IPS DF 4.7 (cell line): Measurements from ENCODE around the gene SLC4A5.

Experiments used
- DNase-seq: peaks from one replicate; pipeline ENCODE4 v3.0.0-alpha.2; 2013; ENCODE audit warnings: low spot score; ENCODE audit errors: extremely low read depth

Gene SLC4A5, protein sequence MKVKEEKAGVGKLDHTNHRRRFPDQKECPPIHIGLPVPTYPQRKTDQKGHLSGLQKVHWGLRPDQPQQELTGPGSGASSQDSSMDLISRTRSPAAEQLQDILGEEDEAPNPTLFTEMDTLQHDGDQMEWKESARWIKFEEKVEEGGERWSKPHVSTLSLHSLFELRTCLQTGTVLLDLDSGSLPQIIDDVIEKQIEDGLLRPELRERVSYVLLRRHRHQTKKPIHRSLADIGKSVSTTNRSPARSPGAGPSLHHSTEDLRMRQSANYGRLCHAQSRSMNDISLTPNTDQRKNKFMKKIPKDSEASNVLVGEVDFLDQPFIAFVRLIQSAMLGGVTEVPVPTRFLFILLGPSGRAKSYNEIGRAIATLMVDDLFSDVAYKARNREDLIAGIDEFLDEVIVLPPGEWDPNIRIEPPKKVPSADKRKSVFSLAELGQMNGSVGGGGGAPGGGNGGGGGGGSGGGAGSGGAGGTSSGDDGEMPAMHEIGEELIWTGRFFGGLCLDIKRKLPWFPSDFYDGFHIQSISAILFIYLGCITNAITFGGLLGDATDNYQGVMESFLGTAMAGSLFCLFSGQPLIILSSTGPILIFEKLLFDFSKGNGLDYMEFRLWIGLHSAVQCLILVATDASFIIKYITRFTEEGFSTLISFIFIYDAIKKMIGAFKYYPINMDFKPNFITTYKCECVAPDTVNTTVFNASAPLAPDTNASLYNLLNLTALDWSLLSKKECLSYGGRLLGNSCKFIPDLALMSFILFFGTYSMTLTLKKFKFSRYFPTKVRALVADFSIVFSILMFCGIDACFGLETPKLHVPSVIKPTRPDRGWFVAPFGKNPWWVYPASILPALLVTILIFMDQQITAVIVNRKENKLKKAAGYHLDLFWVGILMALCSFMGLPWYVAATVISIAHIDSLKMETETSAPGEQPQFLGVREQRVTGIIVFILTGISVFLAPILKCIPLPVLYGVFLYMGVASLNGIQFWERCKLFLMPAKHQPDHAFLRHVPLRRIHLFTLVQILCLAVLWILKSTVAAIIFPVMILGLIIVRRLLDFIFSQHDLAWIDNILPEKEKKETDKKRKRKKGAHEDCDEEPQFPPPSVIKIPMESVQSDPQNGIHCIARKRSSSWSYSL

DNA sequence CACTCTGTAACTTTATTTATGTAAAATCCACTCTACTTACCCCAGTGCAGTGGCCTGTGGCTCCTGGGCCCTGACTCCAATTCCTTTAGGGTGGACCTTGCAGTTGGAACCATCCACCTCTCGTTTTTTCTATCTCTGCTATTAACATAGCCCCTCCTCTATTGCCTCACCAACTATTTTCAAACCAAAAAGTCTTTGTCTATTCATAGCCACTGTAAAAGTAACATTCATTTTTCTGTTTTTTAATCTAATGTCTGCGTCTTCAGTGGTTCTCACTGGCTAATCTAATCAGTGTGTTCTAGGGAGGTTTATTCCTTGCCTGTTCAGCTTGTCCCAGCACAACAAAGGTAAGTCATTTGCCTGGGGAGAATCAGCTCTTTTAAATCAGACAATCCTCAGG lies at the start of gene SLC4A5:
Gene SLC4A5 (minus strand): TSS at position 101 of the 400 bp plus-strand sequence. CDS start 28,393 bp downstream, outside the sequence.
- no peak for DNase-seq

DNA sequence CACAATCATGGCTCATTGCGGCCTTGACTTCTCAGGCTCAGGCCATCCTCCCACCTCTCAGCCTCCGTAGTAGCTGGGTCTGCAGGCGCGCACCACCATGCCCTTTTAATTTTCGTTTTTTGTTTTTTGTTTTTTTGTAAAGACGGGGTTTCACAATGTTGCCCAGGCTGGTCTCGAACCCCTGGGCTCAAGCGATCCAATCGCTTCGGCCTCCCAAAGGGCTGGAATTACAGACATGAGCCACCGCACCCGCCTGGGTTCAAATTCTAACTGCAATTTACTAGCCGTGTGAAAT lies 49.2 kb upstream of the SLC4A5 start:
- DNase-seq, result no peak

DNA sequence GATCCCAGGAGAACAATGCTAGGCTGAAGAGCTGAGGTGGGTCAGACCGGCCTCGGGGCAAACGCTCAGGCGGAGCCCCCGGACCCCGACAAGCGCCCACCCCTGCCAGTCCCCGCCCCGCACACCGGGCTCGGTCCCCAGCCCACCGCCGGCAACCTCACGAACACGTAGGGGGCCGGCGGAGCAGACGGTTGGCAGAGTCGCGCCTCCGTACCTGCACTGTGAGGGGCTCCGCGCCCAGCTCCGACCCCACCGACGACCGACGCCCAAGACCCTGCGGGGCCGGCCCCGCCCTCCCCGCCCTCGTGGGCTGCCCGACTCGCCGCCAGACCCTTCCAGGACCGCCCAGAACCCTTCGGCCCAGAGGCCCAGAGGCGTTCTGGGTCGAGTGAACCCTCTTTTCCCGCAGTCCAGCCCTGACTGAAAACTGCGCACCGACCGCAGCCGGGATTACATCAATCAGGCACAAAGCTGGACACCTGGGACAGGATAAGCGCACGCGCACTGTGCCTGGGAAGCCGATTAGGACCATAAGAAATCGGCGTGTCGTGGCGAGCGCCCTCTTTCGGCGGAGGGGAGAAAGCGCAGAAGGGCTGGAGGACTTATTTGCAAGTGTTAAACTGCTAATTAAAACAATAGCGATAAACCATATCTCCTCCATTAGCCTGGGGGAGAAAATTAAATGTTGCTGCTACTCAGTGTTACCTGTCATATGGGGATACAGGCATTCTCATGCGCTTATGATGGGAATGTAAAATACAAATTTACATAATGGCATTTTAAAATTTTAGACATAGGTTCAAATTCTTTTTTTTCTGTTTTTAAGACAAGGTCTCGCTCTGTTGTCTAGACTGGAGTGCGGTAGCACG lies 48.6 kb upstream of the SLC4A5 start:
- DNase-seq, result no peak

DNA sequence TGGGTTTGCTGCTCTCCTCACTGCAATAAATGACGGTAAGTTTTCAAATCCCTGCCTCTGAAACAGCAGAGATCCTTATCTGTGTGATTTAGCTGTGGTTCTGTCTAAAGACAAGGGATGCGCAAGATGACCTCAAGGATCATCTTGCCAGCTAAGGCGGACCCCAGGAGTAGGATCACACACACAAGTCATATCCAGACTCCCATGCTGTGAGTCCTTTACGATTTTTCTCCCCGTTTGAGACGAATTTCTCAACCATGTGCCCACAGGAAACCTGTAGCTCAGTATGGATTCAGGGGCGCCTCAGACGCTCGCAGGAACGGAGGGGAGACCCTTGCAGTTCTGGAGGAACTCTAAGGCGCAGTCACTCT lies 48.0 kb upstream of the SLC4A5 start:
- DNase-seq, result no peak

DNA sequence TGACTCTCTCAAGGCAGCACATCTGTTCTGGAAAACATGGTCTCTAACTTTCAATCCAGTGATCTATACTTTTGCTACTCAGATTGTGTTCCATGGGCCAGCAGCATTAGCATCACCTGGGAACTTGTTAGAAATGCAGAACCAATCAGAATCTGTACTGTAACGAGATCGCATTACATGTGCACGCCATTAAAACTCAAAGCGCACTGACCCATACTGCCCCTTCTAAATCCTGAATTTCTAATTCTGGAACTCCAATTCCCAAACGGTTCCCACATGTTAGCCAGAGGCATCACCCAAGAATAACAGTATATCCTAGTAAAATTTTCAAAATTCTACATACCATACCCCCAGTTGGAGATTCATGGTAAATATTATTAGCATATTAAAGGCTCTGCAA lies 47.4 kb upstream of the SLC4A5 start:
- no peak for DNase-seq

DNA sequence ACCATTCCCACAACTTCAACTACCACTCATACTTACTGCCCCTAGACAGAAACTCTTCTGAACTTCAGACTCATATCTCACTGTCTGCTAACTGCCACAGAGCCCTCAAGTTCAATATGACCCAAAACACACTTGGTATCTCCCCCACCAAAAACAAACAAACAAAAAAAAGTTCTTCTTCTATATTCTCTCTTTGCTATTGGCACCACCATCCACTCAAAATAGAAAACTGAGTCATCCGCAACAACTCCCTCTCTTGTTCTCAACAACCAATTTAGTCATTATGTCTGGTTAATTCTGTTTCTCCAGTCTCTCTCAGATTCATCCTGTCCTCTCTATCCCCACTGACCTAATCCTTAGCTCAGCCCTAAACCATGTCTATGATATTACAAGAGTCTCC lies 44.1 kb upstream of the SLC4A5 start:
- DNase-seq, result no peak

DNA sequence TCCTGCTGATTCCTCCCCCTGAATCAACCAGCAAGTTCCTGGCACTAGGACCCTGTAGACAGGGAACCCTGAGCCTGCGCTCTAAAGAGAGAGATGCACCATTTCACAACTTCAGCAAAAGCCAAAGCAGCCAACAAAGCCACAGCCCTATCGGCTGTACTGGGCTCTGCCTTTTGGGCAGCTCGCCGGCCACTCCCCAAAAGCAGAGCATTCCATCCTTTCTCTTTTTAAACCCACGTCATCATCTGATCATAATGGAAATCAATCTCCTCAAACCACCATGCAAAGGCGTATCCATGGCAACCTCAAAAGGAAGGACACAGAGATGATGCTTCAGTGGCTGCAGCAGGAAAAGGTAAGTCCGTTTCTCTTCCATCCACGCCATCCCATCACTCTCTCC lies 42.2 kb upstream of the SLC4A5 start:
- no peak for DNase-seq

DNA sequence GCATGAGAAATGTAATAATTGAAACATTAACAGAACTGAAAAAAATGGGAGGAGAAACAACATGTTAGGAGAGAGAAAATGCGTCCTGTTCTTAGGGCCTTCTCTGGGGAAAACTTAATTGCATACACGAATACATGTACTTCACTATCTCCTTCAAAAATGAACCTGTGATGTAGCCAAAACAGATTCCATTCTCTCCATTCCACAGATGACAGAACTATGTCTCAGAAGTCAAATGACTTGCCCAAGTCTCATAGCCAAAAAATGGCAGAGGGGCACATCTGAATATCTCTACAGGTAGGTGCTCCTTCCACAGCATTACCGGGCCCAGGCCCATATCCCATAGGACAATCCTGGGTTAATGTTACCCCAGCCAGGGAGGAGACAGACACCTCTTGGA lies 40.8 kb upstream of the SLC4A5 start:
- DNase-seq, result no peak

DNA sequence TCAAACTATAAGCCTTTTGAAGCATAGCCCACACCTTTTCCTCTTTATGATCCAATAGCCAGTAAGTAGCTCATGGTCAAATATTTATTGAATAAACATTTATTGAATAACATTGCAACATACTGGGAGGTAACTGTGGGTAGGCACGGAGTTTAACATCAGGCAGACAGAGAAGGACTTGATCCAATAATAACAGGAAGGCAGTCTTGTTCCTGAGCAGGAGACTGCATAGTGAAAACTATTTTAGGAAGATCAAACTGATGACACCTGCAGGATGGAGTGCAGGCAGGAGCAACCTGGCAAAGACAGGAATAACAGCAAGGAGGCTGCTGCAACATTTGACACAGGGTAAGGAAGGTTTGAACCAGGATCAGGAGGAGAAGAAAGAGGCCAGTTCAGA lies 40.0 kb upstream of the SLC4A5 start:
- no peak for DNase-seq

DNA sequence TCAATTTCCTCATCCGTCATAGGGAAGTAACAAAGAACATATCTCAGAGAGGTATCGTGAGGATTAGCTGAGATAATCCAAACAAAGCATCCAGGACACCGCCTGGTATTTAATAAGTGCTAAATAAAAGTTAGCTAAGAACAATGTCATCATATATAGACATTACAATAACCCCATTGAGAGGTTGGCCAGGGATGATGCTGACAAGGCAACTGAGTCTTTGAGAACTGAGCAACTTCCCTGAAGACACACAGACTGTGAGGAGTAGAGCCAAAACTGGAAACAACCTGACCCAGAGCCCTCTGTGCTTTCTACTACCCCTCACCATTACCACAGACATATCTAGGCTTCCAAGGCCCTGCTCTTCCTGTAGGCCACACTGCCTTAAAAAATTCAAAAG lies 38.5 kb upstream of the SLC4A5 start:
- no peak for DNase-seq

DNA sequence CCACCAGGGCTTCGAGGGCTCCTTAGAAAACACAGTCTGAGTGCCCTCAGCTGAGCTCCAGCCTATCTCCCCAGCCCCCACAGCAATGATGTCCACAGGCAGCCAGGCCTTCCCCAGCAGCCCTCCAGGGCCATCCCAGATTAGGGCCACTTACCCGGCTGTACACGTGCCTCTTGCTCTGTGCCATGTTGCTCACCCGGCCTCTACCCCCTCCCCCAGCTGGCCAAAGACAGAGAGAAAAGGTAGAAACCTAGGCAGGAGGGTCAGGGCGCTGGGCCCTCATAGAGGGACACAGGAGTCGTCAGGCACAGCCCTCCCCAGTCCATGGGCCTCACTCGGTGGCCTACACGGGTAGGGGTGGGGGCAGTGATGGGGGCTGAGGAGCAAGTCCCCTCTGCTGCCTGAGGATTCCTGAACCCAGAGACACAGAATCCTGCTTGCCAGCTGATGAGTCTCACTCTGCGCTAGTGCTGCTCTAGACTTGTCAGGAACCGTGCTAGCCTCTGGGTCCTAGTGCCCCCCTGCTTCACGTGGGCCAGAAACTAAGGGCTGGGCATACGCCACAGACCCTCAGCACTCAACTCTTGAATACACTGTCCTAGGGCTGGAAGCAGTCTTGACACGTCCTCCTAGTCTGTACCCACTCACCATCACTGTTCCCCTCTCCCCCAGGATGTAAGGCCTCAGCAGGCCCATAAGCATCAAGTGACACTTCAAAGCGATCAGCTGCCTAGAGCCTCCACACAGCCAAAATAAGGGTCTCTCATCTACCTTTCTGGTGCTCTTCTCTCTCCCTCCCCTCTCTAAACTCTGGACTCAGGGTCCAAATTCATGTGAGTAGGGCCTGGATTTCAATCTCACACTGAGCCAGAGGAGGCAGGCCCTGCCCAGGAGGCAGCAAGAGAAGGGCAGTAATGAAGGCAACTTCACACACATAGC lies 36.9 kb upstream of the SLC4A5 start, which contains the start of gene DCTN1:
Gene DCTN1 (minus strand): TSS at position 461 of the 939 bp plus-strand sequence. CDS start 274 bp downstream, at position 187.
- DNase-seq, result no peak

DNA sequence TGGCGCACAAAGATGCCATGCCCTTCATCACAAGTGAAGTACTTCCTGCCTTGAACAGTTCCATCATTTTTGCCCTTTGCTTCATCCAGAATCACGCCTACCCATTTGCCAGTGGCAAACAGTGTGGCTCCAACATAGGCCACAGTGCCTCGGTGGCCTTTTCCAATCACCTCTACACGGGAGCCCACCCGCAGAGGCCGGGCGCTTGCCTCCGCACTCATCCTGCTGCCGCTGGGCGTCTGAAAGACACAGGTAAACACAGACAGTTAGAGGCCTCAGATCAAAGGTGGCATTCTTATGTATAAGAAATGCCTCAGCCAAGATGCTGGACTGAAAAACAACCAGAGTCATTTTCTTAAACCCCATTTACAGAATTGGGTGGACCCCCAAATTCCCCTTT lies 34.8 kb upstream of the SLC4A5 start:
- no peak for DNase-seq

DNA sequence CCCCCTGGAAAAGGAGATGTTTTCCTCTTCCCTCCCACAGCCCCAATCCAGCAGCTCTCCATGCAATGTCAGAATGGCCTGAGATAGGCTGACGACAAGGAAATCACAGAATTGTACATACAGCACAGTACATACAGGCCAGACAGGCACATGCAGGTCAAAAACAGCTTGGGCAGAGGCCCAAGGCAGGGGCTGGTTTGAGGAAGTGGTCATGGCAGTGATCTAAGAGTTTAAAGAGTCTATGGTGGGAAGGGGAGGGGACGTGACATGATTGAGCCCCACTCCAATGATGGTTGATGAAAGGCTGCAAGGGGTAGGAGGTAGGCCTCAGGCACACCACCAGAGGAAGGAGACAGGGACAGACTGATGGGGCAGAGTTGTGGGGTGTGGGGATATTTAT lies 32.6 kb upstream of the SLC4A5 start:
- DNase-seq, result no peak

DNA sequence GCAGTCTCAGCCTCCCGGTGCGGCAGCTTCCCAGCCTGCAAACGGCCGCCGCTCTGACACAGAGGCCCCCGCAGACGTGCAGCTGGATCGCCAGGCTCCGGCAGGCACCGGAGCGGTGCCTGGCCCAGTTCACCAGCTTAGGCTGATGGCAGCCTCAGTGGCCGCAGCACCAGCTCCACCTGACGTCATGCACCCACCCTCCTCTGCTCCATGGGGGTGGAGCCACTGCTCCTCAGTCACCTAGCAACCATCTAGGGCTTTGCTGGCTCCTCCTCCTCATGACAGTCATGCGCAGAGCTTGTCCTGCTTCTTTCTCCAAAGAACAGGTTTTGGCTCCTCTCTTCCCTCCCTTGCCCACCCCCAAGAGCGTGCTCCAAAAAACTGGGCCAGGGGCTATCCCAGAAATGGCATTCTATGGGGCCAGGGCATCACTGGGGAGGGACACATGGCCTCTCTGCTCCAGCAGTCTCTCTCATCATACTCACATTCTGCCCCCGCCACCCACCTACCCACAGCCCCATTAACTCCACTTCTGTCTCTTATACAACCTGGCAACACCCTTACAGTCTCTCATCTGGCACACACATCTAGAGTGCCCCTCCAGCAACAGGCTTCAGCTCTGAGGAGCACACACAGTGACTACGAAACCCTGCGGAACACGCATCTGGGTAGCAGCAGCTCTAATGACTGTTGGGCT lies 31.4 kb upstream of the SLC4A5 start:
- peak; percentile 68 for DNase-seq

DNA sequence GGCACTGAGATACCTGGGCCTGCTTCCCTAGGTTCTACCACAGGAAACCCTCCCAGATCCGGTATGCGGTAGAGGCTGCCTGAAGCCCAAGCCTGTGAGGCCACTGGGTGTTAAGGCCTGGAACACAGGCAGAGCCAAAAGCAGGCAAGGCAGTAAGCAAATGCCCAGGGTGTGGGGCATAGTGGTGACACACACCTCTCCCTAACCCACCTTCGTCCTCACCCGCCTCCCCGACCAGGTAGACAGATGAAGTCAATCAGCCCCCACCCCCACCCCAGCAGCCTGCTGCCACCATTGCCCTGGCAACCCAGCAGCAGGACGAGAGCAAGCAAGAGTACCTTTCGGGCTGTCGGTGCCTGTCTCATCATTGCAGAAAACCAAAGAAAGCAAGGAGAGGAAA lies 30.8 kb upstream of the SLC4A5 start:
- no peak for DNase-seq

DNA sequence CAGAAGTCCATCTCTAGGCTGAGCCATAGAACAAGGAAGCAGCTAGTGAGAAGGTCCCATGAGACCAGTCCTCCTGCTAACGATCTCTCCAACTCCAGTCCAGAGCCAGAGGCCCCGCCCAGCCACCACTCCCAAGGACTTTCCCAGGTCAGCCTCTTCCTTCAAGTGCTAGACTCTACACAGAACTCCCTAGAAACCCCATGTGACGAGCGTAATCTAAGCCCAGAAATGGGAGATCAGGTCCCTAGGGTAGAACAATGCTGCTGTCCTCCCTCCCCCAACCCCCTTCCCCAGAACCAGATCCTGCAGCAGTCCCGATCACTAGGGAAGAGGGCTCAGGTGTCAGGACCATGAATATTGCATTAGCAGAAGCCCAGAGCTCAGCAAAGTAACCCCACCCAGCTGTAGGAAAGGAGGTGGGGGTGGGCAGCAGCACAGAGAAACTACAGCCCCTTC lies 30.0 kb upstream of the SLC4A5 start:
- no peak for DNase-seq

DNA sequence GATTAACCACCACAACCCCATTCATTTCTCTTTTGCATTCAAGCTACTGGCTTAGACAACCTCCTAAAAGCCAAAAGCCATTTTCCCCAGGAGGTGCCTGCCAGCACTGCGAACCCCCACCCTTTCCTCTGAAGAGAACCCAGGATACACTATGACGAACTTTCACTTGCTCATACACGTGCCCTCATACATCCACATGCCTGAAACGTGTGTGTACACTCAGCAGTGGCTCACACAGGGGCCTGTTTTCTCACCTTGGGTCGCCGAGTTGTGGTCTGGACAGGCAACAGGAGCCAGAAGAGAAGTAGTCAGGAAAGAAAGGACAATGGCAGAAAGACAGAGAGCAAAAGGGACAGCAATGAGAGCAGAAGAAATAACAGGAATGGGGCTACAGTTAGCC lies 29.5 kb upstream of the SLC4A5 start:
- DNase-seq, result no peak

DNA sequence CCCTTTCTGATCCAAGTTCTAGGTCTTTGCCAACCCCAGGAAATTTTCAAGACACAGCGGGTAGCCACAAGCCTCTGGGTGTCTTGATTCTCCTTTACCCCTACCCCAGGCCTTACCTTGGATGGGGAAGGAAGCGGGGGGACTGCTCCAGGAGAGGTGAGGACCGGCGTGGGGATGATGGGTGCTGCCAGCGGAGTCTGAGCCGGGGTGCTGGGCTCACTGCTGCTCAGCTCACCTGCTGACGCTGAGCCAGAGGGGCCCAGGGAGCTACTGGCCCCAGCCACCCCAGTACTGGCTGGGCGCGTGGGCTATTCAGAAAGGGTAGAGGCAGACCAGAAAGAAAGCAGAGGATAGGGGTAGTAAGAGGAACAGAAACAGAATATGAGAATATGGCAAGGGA lies 28.2 kb upstream of the SLC4A5 start:
- DNase-seq, result no peak

DNA sequence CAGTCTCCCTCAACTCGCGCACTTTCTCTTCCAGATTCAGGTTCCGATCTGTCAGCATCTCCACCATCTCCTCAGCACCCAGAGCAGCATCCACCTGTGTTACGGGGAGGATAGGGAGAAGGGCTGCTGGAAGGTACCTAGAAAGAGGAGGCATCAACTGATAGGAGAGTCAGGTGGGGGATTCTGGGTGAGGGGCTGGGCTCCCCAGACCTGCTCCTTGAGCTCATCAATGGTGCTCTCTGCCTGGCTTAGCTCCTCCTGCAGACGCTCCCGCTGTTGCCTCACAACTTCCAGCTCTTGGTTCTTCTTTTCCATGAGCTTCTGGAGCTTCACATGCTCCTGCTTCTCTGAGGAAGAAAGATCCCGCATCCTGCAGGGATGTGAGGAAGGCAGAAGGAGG lies 26.8 kb upstream of the SLC4A5 start:
- DNase-seq, result no peak
